Activated T-cell treated with anti-CD3 and anti-CD28 coated beads, Interleukin-2, amount 50 U/mL, for 1 hour (primary cell): ENCODE results near the gene NPEPPS.
"Not testable (repeated sequence)": the region's sequence is repeated elsewhere in the genome, so short reads cannot be mapped to it uniquely, and the experiment has no call there.

Source experiments
- DNase-seq: peaks from one replicate; pipeline ENCODE4 v3.0.0-alpha.2; 2020

NPEPPS gene

DNA sequence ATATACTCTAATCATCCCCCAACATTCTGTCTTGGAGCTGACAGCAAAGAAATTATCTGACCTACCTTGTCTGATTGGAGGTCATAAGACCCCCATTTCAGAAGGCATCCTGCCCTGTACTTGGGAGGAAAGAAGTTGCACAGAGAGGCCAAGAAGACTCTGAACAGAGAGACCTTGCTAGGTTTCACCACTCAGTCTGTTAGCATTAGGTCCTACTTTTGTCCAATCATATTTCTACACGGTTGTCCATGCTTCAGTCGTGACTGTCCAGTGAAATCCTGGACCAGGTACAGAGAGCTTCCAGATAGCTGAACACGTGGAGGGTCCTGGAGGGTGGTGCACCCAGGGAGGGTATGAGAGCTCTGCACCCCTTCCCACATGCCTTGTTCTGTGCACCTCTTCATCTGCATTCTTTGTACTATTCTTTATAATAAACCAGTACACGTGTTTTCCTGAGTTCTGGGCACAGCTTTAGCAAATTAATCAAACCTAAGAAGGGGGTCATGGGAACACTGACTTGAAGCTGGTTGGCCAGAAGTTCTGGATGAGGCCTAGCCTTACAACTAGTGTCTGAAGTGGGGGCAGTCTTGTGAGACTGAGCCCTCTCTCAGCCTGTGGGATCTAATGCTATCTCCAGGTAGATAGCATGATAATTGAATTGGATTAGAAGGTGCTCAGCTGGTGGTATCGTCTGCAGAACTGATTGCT is 30.9 kb downstream of the NPEPPS start:
- DNase-seq, result not testable (repeated sequence)

DNA sequence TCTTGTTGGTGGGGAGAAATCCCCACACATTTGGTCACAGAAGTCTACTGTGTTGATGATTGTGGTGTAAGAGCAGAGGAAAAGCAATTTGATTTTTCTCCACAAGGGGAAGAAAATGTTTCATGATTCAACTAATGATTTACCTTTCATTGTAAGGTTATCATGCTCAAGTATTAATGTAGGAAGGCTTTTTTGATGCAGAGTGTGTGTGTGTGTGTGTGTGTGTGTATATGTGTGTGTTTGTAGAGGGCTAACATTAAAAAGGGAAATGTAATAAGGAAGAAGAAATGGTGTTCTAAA is 31.4 kb downstream of the NPEPPS start:
- not testable (repeated sequence) for DNase-seq

DNA sequence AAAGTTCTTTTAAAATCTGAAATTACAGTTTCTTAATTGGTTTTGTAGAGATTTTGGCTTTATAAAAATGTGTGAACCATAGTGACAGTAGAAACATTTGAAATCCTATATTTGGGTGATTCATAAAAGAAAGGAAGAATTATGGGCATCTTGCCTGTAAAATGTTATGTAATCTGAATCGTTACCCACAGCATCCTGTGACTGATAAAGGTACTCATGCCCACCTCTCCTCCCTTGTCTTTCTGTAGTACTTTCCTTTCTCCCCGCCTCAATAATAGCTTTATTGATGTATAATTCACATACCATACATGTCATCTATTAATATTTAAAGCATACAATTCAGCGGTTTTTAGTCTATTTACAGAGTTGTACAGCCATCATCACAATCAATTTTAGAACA is 36.4 kb downstream of the NPEPPS start:
- DNase-seq, result not testable (repeated sequence)

DNA sequence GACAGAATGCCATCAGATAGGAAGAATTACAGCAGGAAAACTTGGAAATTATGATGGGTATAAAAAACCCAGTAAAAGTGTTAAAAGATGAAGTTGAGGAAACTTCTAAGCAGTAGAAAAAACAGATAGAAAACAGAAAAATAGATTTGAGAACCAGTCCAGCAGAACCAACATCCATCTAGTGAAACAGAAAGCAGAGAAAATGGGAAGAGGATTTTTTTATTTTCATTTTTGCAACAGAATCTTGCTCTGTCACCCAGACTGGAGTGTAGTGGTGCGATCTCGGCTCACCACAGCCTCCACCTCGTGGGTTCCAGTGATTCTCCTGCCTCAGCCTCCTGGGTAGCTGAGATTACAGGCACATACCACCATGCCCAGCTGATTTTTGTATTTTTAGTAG is 41.7 kb downstream of the NPEPPS start:
- not testable (repeated sequence) for DNase-seq

DNA sequence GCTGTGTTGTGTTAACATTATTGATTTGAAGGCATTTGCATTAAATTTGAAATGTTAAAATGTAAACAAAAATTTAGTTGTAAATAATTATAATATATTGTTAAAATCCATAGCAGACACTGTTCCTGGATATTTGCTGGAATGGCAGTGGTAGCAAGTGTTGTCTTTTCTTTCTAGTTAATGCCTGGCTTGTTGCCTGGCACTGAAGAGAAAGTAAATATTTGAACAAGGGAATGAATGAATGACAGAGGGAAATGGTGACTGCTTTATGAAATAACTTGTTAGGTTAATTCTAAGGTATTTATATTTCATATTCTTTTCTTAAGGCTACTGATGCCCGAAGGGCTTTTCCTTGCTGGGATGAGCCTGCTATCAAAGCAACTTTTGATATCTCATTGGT is 51.5 kb downstream of the NPEPPS start:
- not testable (repeated sequence) for DNase-seq

DNA sequence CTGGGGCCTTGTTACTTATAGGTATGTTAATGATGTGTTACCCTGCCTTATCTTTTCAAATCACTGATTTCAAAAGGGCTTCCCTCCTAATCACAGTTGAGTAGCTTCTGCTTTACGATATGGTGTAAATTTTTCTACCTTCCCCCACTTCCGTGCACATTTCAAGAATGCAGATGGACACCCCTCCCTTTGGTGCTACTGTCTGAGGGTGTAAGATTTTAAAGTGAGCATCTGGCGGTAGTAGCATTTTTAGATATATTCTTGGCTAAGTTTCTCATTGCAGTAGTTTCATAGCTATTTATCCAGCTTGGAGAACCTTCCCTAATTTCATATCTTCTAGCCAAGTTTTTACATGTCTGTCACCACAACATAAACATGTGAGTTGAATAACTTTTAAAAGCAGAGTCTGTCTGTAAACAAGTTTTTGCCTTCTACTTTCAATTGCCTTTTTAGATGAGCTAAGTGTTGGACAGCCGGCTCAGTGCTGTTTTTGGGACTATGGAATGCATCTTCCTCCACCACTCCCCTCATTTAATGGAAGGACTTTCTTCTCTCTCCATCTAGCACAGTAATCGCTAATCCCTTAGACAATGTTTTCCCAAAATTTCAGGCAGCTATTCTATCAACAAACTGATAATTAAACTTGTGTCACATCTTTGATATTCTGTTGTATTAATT is 55.6 kb downstream of the NPEPPS start:
- not testable (repeated sequence) for DNase-seq

DNA sequence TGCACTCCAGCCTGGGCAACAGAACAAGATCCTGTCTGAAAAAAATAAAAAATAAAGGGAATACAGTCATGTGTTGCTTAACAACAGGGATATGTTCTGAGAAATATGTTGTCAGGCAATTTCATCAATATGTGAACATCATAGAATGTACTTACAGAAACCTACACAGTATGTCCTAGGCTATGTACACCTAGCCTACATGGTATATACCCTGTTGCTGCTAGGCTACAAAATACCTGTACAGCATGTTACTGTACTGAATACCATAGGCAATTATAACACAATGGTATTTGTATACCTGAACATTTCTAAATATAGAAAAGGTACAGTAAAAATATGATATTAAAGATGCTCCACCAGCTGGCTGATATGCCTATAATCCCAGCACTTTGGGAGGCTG is 62.6 kb downstream of the NPEPPS start:
- DNase-seq, result not testable (repeated sequence)

DNA sequence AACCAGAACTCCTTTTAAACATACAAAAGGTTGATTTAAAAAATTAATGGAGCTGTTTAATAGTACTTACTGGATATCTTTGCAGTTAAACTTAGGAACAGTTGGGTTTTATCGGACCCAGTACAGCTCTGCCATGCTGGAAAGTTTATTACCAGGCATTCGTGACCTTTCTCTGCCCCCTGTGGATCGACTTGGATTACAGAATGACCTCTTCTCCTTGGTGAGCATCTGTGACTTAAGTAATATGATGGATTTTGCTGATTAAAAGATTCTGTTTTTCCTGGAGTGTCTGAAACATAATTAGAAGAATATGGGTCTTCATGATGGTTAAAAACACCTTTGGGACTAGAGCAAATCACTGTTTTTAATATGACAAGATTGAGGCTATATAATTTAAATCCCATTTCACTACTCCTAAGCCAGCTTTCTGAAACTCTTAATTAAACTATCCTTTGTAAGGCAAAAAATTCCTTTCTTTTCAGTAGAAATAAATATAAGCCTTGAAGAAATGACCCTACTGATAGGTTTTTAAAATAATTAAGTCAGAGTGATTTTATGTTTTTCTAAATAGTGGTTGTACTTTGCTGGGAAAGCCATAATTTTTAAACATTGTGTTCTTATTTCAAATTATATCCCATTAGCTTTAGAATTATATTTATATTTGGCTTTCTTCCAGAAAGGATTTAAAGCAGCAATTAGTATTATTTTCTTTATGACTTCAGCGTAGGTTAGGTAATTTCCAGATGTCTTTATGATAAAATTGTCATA is 73.1 kb downstream of the NPEPPS start:
- no peak for DNase-seq

DNA sequence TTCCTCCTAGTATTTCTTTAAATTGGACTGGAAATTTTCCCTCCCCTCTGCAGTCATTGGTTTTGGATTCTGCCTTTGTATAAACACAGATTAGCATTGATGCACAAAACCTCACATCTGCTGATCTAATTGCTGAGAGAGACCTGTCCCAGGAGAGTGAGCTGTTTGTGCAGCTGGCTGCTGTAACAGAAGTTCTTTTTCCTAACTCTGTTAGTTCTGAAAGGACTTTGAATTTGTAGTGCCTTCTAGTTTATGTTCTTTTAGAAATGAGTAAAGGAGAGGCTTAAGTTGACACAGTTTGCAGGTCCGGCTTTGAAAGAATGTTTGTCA is 73.7 kb downstream of the NPEPPS start:
- no peak for DNase-seq

DNA sequence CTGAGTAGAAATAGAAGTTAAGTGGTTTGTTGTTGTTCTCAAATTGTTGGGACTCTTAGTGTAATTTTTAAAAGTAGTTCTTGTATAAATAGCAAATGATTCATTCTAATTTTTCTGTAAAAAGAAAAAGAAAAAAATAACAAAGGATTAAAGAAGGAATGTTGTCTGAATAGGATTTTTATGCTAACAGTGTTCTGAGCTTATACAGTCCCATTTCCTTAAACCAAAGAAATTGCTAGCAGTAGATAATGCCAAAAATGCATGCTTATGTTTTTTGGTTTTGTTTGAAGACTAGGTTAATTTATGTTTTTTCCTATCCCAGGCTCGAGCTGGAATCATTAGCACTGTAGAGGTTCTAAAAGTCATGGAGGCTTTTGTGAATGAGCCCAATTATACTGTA is 74.1 kb downstream of the NPEPPS start:
- DNase-seq, result no peak

DNA sequence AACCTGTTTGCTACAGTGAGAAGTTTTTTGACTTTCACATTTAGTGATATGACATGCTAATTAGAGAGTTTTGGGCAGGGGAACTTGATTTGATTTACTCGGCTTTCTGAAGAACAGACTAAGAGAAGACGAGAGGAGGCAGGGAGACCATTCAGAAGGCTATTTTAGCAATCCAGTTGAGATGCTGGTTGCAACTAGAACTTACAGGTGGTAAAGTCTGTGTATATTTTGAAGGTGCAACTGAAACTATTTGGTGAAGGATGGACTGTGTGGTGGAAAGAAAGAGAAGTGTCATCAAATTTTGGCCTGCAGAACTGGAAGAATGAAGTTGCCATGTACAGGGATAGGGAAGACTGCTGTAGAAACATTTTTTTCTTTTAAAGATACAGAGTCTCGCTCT is 76.6 kb downstream of the NPEPPS start:
- no peak for DNase-seq

DNA sequence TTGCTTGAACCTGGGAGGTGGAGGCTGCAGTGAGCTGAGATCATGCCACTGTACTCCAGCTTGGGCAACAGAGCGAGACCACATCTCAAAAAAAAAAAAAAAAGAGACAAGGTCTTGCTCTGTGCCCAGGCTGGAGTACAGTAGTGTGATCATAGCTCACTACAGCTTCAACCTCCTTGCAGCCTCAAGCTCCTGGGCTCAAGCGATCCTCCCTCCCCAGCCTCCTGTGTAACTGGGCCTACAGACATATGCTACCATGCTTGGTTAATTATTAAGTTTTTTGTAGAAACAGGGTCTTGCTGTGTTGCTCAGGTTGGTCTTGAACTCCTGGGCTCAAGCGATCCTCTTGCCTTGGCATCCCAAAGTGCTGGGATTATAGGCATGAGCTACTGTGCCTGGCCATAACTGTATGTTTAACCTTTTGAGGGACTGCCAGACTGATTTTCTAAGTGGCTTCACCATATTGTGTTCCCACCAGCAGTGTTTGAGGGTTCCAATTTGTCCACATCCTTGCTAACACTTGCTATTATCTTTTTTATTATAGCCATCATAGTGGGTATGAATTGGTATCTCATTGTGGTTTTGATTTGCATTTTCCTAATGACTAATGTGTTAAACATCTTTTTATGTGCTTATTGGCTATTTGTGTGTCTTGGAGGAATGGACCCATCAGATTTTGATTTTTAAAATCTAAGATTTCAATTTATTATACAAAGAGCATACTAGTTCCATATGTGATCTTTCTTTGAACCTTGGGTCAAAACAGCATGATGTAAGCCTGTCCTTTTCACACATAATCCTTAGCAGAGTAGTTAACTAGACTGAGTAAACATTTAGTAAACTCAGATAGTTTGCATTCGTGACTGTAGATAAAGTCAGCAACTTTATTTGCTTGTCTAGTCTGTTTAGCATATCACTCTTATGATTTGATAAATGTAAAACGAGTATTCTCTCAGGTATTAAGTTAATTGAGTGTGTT is 80.8 kb downstream of the NPEPPS start:
- no peak for DNase-seq

DNA sequence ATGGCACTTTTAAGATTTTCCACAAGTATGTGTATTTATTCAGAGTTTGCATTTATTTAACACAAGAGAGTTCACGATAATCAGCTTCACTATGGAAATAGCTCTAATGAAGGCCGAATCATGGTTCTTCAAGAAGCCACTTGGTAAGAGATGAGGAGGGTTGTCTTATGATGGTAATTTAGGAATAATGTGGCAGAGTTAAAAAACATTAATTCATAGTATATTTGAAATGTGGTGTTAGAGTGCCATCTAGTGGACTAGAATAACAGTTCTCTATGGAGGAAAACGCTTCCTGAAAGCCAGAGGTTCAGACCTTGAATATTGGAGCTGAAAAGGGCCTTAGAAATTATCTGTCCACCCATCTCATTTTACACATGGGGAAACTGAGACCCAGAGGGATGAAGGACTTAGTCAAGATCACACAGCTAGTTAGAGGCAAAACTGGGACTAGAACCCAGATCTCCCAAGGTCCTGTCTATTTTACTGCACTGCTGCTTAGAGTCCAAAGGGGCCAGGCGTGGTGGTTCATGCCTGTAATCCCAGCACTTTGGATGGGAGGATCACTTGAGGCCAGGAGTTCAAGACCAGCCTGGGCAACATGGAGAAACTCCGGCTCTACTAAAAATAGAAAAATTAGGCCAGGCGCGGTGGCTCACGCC is 85.0 kb downstream of the NPEPPS start:
- DNase-seq, result no peak

DNA sequence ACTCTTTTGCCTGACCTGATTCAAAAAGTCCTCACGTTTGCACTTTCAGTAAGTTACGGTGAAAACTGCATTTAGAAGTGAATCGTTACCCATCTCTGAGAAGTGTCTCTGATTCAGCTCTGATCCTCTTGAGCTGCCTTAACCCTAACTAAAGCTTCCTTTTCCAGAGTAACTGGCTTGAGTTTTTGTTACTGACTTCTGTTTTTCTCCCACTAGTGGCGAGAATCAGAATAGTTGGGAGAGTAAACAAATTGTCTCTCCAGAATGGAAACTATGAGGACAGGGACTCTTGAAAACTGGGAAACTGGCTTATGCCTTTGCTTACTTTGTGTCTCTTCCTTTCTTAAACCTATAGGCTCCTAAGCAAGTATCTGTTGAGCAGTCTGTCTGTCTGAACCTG is 87.5 kb downstream of the NPEPPS start:
- DNase-seq, result no peak

DNA sequence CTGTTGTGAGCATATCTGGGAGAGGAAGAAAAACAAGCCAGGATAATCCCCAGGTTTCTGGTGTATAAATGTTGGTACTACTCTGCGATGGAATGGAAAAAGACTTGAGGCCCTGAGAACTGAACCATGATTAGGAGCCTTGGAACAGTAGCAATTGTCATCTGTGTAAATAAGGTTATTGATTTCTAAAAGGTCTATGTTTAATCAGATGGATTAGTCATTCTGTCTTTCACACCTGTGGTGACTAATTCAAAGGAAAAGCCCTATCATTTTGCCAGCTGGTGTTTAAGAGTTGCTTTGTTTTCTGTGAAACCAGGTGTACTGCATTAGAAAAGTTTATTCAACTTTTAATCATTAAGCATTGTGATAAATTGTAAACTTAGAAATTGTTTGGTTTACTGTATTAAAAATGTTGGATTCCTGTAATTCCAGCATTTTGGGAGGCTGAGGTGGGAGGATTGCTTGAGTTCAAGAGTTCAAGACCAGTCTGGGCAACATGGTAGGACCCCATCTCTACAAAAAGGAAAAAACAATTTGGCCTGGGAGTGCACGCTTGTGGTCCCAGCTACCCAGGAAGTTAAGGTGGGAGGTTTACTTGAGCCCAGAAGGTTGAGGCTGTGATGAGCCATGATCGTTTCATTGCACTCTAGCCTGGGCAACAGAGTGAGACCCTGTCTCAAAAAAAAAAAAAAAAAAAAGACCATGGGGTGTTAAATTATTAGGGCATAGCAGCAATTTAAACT is 89.8 kb downstream of the NPEPPS start:
- no peak for DNase-seq

DNA sequence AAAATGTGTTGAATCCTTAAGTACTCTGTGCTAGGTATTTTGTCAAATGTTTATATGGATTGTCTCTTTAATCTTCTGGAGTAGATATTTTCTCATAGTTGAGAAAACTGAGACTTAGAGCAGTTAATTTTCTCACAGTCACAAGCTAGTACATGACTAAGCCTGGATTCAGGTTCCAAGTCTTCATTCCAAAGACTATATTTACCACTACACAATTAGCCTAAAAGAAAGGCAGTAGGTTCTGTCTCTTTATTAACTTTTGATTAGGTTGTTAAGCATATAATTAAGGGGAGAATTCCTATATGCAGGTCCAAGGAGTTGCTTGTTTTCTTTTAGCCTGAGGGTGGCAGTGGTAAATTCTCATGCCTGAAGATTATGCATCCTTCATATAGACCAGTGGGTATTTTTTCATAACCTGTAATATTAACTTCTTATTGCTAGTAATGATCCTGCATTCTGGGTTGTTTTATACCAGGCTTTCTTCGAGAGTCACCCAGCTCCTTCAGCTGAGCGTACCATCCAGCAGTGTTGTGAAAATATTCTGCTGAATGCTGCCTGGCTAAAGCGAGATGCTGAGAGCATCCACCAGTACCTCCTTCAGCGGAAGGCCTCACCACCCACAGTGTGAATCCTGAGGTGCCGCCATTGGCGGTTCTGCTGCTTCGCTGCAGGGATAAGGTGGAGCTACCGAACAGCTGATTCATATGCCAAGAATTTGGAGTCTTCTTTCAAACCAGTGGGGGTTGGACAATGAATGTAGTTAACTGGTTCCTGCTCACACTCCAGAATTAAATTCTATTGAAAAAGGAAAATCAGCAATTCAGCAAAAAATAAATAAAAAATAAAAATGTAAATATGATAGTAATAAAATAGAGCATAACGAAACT is 90.6 kb downstream of the NPEPPS start:
- DNase-seq, result no peak

DNA sequence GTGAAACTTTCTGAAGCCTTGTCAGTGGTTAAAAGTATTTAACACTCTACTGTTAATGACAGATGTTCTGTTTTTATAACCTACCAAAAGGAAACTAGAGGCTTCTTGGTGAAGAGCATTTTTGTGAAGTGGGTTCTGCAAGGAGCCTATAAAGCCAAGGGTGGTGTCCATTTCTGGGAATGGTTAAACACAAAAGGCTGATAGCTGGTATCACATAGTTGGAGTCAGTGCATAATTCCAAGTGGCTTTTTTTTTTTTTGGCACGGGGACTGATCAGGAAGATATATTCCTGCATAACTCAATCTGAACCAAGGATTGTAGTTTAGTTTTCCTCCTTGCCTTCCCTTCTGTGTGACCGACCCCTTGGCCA is 91.3 kb downstream of the NPEPPS start:
- no peak for DNase-seq

DNA sequence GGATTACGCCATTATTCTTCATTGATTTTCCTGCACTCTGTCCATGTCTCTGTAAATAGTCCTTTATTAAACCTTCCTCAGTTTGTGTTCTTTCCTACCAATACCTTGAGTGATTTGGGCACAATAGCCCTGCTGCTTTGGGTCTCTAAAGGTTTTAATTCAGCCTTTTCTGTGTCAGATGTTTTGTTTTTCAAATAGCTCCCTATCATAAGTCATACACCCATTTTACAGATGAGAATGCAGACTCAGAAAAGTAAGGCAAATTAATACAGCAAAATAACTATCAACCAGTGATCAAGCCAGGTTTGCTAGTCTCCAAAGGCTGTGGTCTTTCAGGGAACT is 93.8 kb downstream of the NPEPPS start:
- no peak for DNase-seq

DNA sequence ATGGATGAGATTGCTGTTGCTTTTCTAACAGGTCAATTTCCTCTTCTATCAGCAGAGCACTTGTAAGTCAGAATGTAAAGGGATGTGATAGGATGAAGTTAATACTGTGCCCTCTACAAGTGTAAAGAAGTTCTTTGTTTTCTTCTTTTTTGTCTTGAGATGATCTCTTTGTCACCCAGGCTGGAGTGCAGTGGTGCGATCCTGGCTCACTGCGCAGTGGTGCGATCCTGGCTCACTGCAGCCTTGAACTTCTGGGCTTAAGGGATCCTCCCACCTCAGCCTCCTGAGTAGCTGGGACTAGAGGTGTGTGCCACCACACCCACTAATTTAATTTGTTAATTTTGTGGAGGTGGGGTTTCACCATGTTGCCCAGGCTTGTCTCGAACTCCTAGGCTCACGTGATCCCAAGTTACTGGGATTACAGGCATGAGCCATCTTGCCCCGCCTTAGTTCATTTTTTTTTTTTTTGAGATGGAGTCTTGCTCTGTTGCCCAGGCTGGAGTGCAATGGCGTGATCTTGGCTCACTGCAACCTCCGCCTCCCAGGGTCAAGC is 97.2 kb downstream of the NPEPPS start:
- DNase-seq, result no peak

DNA sequence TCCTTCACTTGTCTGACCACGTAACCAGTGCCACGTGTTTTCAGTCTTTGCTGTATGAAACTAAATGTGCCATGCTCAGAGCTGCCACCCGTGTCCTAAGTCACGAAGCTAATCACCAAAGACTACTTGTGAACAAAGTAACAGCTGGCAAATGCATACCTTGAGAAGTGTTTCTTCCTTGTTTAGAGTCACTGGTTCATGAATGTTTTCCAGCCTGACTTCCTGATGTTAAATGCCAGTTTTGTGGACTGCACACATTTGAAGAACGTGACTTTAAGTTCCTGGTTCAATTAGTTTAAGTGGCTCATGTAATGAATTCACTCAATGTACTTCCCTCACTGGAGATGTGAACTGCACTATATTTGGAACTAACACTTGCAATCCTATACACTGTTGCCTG is 98.9 kb downstream of the NPEPPS start:
- DNase-seq, result no peak

DNA sequence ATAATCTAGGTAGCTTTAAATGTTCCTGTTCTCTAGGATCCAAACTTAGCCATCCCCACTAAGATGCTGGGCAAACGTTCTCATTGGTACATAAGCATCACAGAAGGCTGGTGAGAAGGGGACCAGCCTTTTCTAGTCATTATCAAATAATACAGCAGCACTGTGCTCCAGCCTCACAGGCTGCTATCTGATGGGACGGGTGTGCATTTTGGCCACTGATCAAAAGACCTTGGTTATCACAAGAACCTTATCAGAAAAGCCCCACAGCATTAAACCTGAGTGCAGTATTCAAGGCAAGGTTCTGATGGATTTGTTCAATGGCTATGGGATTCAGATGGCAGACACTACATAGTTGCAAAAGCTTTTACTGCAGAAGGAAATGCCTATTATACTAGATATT is 99.7 kb downstream of the NPEPPS start:
- DNase-seq, result no peak
